ENCODE measurements around the gene ZMPSTE24.

DNA sequence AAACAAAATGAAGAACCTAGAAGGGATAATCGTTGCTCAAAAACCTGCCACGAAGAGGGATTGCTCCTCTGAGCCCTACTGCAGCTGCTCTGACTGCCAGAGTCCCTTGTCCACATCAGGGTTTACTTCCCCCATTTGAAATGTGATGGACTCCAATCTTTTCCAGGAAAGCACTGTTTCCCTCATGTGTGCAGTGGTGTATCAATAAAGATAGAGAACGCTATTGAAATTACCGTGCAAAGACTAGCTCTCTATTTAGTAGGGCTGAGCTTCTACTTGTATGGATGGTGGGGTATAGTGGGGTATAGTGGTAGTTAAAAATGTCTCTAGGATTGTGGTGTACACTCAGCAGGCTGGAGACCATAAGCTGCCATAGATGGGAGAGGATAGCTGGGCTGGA lies 6.6 kb upstream of the ZMPSTE24 start:
- TF ChIP-seq, protein P1, sequence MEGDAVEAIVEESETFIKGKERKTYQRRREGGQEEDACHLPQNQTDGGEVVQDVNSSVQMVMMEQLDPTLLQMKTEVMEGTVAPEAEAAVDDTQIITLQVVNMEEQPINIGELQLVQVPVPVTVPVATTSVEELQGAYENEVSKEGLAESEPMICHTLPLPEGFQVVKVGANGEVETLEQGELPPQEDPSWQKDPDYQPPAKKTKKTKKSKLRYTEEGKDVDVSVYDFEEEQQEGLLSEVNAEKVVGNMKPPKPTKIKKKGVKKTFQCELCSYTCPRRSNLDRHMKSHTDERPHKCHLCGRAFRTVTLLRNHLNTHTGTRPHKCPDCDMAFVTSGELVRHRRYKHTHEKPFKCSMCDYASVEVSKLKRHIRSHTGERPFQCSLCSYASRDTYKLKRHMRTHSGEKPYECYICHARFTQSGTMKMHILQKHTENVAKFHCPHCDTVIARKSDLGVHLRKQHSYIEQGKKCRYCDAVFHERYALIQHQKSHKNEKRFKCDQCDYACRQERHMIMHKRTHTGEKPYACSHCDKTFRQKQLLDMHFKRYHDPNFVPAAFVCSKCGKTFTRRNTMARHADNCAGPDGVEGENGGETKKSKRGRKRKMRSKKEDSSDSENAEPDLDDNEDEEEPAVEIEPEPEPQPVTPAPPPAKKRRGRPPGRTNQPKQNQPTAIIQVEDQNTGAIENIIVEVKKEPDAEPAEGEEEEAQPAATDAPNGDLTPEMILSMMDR (IDR thresholded peaks at IDR 0.05; ENCODE audit: low read depth, low read length, poor library complexity, severe bottlenecking): no peak
- no peak for TF ChIP-seq EZH2phosphoT487 (IDR thresholded peaks at IDR 0.05; ENCODE audit: borderline replicate concordance, low read length)
